ENCODE results near the gene NRCAM. TPM values are rescaled to one million over a fixed set of nuclear protein-coding genes. Genes with fewer than 3 reads are reported as not detected.
"Not testable (repeated sequence)": the region's sequence is repeated elsewhere in the genome, so short reads cannot be mapped to it uniquely, and the experiment has no call there.

NRCAM gene
- total and polyA plus RNA-seq, 7 donors: 1.3 to 3.9 (median 1.8) TPM; not detected in 2

GRCh38 chr7:108468246-108468645 lies 12.0 kb upstream of the NRCAM start:
- Histone ChIP-seq H3K27ac (no peak overlapping the region), H3K4me1 (no peaks in the 10 kb centered on the region), H3K4me3 (no peak overlapping the region), H3K27me3 (no peaks in the 10 kb centered on the region), H3K36me3 (peaks cover 0 to 22% (median 0%) of the 10 kb centered on the region in 4 donors), H3K9me3 (no peaks in the 10 kb centered on the region)
- no peak for DNase-seq
- intact Hi-C loops (cut with DNase I): no loop called here
- 65 to 77% methylated on average over 4 of the region's 4 CpGs for WGBS, 2 donors
- TF ChIP-seq POLR2AphosphoS5 (IDR thresholded peaks at IDR 0.05): no peak
- no peak for TF ChIP-seq POLR2A (IDR thresholded peaks at IDR 0.05)
- TF ChIP-seq EP300 (IDR thresholded peaks at IDR 0.05): no peak
- TF ChIP-seq CTCF (IDR thresholded peaks at IDR 0.05): no peak

- H3K4me3 ChIP-seq: no peak overlapping the region
- WGBS, 2 donors: 67 to 79% methylated on average over 2 of the region's 2 CpGs
- intact Hi-C loops (cut with DNase I): no loop called here
- no peaks in the 10 kb centered on the region for H3K9me3 ChIP-seq
- DNase-seq: no peak
- peaks cover 0 to 14% (median 0%) of the 10 kb centered on the region in 4 donors for H3K36me3 ChIP-seq
- H3K4me1 ChIP-seq: no peaks in the 10 kb centered on the region
- no peaks in the 10 kb centered on the region for H3K27me3 ChIP-seq
- no peak overlapping the region for H3K27ac ChIP-seq
- TF ChIP-seq CTCF (IDR thresholded peaks at IDR 0.05) (no peak), POLR2AphosphoS5 (IDR thresholded peaks at IDR 0.05) (no peak), EP300 (IDR thresholded peaks at IDR 0.05) (no peak), POLR2A (IDR thresholded peaks at IDR 0.05) (no peak)
Observed at GRCh38 chr7:108467391-108467790, 11.2 kb upstream of the NRCAM start.

- WGBS, 2 donors: 69% methylated on average over 2 of the region's 2 CpGs
Observed at GRCh38 chr7:108466322-108466721, 10.1 kb upstream of the NRCAM start.

GRCh38 chr7:108464743-108465142 lies 8.5 kb upstream of the NRCAM start:
- TF ChIP-seq CTCF (IDR thresholded peaks at IDR 0.05) (no peak), POLR2AphosphoS5 (IDR thresholded peaks at IDR 0.05) (no peak), EP300 (IDR thresholded peaks at IDR 0.05) (no peak), POLR2A (IDR thresholded peaks at IDR 0.05) (no peak)
- peaks cover 0 to 5% (median 0%) of the 10 kb centered on the region in 3 donors for H3K27me3 ChIP-seq
- intact Hi-C loops (cut with DNase I): no loop called here
- no peaks in the 10 kb centered on the region for H3K9me3 ChIP-seq
- no peak overlapping the region for H3K27ac ChIP-seq
- H3K36me3 ChIP-seq: no peaks in the 10 kb centered on the region
- no peak overlapping the region for H3K4me3 ChIP-seq
- WGBS, 2 donors: 94 to 98% methylated on average over 2 of the region's 2 CpGs
- no peaks in the 10 kb centered on the region for H3K4me1 ChIP-seq
- no peak for DNase-seq

More at GRCh38 chr7:108466322-108466721, 10.1 kb upstream of the NRCAM start:
- H3K4me3 ChIP-seq; H3K27me3 ChIP-seq; H3K9me3 ChIP-seq; H3K4me1 ChIP-seq; intact Hi-C loops (cut with DNase I); DNase-seq; H3K36me3 ChIP-seq; H3K27ac ChIP-seq: not testable (repeated sequence)

- Histone ChIP-seq H3K4me1 (no peaks in the 10 kb centered on the region), H3K27me3 (peaks cover 0 to 17% (median 0%) of the 10 kb centered on the region in 3 donors), H3K36me3 (no peaks in the 10 kb centered on the region), H3K27ac (no peak overlapping the region), H3K9me3 (no peaks in the 10 kb centered on the region), H3K4me3 (no peak overlapping the region)
- intact Hi-C loops (cut with DNase I): no loop called here
- DNase-seq: no peak
- WGBS, 2 donors: 58 to 82% methylated on average over 2 of the region's 2 CpGs
- no peak for TF ChIP-seq EP300 (IDR thresholded peaks at IDR 0.05)
- no peak for TF ChIP-seq POLR2A (IDR thresholded peaks at IDR 0.05)
- no peak for TF ChIP-seq POLR2AphosphoS5 (IDR thresholded peaks at IDR 0.05)
- TF ChIP-seq CTCF (IDR thresholded peaks at IDR 0.05): no peak
Observed at GRCh38 chr7:108463613-108464012, 7.4 kb upstream of the NRCAM start.

Measured in sigmoid colon (tissue), 7 donors.